HG02678 (cell line): ENCODE results near the gene RAB26.
"Not testable (repeated sequence)": the region's sequence is repeated elsewhere in the genome, so short reads cannot be mapped to it uniquely, and the experiment has no call there.

Experiments used
- ATAC-seq: cut with Tn5 transposase; IDR thresholded peaks from one replicate; pipeline ENCODE4 v1.9.1; 2021; ENCODE audit warnings: mild to moderate bottlenecking, moderate library complexity; ENCODE audit not compliant: unreplicated experiment

Gene RAB26

DNA sequence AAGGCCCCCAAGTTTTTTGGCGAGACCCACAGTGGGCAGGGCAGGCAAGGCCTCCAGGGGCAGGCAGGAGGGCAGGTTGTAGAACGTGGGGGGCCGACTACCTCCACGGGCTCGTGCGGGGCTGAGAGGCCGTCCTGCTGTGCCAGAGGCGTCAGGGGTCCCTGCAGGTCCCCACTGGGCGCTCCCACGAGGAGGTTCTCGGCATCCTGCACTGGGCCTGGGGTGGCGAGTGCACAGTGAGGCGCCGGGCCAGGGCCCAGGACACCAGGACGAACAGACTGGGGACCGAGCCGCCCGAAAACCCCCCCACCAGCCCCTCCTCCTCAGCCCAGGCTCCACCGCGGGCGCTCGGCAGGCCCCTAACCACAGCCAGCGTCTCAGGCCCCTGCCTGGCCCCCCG is 32.0 kb upstream of the RAB26 start:
- not testable (repeated sequence) for ATAC-seq

DNA sequence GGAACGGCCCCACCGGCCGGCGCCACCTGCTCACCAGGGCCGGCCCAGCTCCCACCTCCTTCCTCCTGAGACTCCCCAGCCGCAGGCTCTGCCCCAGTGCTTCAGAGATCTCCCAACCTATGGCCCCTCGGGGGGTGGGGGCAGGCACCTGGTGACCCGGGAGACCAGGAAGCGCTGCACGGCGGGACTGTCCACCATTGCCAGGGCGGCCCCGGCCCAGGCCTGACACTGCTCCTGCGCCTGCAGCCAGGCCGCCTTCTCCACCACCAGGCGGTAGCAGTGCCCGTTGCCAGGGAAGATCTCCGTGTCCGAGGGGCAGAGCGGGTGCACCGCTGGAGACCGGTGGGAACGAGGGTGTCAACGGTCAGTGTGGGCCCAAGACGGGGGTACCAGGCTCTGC is 31.1 kb upstream of the RAB26 start:
- ATAC-seq = not testable (repeated sequence)

DNA sequence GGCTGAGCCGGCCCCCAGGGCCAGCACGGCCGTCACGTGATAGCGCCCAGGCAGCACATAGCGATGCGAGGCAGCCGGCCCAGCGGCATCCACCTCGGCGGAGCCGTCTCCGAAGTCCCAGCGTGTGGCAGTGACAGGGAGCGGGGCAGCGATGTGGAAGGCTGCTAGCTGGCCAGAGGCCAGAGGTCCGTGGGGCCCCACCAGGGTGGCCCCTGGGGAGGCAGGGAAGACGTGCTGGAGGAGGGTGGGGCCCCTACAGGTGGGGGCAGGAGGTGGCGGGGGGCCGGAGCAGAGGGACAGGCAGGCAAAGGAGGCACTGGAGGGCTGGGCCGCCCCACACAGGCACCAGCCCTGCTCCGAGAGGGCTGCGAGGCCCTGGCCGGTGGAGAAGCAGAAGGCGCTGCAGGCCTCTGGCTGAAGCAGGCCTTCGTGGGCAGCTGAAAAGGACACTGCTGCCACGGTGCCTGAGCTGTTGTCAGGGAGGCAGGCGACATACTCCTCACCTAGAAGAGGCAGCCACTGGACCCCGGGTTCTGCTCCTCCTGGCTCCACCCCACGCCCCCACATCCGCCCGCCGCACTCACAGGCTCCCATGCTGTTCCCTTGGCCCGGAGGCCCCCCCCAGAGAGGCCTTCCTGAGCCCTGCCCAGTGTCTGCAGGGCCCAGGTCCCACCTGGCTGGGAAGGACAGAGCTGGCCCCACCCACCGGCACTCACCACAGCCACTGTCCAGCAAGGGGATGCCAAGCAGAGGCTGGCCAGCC is 30.3 kb upstream of the RAB26 start:
- ATAC-seq = not testable (repeated sequence)

DNA sequence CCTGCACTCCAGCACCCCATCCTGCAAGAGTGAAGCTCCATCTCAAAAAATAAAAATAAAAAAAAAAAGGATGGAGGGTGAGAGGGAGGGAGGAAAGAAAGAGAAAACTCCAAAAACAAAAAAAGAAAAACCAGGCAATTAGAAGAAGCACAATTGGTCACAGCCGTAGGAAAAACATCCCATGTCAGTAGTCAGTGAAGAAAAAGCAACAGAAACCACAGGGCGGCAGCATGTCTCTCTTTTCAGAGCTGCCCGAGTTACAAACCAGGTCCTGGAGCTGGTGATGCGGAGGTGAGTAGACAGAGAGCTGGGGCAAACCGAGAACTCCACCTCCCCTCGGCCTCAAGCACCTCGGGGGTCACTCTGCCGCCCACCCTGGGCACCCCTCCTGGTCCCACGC is 27.1 kb upstream of the RAB26 start:
- ATAC-seq = not testable (repeated sequence)

DNA sequence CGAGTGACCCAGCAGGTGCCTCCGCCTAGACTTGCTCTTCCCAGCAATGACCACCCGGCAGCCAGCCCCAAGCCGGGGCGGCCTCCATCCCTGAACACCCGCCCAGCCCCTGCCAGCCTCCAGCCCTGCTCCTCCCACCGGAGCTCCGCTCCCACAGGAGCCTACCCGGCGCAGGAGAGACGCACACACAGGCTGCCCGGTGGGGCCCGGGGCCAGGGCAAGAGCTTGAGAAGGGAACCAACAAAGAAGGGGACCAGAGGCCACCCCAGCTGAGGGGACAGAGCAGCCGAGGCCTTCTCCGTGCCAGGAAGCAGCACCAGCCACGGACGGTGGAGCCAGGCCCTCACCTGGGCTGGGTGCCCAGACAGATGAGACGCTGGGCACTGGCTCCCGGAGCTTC is 26.6 kb upstream of the RAB26 start:
- no peak for ATAC-seq

DNA sequence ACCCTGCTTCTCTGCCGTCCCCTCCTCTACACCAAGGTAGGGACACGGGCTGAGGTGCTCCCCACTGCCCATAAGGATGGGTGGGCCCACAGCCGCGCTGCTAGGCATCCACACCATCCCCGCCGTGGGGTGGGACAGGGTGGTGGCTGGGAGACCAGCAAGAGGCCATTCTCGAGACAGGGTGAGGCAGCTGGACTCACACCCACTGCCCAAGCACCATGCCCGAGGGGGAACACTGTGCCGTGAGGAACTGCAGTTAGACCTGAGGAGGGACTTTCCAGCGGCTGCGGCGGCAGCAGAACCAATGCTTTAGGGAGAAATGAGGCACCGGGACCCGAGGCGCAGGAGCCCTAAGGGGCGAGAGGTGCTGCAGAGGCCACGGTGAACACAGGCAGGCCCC is 26.0 kb upstream of the RAB26 start:
- ATAC-seq = no peak

DNA sequence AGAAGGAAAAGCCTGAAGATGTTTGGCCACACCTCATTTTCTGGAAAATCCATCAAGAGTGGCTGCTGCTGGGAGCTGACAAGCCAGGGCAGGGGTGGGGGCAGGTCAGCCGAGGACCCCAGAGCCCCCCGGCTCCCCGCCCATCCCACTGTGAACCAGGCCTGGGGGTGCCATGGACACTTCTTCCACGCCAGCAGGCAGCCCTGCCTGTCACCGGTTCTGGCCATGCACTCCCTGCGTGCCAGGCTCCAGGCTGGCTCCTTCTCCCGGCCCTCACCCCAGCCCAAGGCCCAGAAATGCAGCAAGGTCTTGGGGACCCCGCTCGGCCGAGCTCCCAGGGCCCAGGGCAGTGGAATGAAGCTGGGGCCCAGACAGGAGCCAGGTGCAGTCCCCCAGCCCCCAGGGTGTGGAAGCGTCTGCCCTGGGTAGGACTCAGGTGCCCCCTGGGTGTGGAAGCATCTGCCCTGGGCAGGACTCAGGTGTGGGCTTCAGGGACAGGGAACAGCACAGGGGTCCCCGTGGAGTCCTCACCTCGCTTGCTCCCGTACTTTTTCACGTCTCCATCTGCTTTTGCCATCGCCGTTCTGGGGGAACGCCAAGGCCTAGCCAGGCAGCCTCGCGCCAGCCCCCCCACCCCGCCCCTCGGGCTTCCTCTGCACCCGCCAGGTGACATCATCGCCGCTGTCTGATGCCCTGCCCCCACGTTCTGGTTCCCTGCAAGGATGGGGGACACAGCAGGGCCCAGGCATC is 25.3 kb upstream of the RAB26 start:
- not testable (repeated sequence) for ATAC-seq

DNA sequence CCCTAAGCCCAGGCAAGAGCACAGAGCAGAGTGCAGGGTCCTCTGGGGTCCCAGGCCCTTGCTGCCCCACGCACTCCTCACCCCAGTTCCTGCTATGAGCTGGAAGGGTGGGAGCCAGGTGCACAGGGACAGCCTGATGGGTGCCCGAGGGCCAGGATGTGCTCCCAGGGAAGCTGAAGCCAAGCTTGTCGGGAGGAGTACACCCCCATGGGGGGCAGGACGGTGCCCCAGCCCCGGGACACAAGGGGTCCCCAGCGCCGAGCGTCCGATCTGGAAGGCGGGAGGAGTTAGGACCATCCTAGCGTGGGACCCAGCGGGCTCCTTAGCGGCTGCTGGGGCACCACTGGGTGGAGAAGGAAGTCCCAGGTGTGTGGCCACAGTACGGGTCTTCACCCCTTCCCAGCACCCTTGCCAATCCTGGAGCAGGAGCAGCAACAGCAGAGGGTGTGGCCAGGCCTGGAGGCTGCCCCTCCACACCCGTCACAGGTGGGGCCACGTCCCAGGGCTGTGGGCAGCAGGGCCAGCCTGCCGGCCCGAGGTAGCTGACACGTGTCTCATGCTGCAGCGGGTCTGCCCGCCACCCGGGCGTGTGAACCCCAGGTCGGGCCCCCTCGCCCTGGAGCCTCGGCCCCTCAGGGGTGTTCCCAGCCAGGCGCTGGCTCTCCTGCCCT is 24.6 kb upstream of the RAB26 start:
- not testable (repeated sequence) for ATAC-seq

DNA sequence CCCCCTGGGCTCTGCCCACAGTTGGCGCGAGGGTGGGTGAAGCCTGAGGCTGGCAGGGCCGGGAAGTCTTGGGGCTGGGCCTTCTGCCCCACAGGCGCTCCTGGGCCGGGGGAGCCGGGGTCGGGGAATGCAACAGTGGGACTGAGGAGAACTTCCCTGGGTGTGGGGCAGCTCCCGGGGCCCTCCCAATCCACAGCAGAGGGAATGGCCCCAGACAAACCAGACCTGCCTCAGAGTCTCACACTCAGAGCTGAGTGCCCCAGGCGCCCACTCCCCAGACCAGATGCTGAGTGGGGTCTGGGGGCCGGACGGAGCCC is 24.1 kb upstream of the RAB26 start:
- not testable (repeated sequence) for ATAC-seq

DNA sequence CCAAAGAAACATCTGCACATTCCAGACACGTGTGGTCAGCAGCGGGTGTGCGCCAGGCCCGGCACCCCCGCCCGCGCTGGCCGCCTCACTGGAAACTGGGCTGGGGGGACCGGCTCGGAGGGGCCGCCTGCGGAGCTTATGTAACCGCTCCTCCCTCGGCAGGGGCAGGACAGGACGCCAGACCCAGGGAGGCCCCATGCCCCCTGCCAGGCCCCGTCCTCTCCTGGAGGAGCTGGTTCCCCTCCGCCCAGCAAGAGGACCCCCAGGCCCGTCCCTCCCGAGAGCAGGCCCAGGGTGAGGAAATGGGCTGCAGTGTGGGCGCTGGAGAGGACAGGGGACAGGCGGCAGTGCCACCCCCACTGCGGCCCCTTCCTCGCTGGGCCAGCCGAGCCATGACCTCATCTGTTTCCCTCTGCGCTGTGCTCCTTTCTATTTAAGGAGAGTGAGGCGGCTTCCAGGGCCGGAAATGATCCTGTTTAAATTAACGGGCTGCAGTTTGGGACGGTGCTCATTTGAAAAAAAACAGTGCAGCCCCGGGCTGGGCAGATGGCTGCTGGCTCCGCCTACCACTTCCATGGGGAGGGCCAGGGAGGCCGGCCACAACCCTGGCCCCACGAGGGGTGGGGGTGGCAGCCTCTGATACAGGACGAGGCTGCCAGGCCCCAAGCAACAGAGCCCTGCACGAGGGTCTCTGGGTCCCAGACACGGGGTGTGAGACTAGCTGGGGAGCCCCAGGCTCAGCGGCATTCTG is 23.6 kb upstream of the RAB26 start:
- ATAC-seq = not testable (repeated sequence)

DNA sequence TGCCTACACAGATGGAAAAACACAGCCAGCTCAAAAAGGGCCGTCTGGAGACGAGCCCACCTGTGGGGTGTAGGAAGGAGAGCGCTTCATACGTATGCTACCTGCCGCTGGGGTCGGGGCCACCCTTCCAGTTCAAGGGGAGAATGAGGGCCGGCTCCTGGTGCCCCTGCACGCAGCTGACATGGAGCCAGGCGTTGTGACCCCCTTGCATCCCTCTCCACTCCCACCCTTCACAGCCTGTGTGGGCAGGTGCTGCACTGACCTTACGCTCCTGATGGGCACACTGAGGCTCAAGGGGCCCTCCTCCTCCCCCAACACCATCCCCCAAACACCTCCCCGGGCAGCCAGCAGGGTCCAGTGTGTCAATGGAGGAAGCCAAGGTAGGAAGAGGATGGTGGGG is 22.8 kb upstream of the RAB26 start:
- not testable (repeated sequence) for ATAC-seq

DNA sequence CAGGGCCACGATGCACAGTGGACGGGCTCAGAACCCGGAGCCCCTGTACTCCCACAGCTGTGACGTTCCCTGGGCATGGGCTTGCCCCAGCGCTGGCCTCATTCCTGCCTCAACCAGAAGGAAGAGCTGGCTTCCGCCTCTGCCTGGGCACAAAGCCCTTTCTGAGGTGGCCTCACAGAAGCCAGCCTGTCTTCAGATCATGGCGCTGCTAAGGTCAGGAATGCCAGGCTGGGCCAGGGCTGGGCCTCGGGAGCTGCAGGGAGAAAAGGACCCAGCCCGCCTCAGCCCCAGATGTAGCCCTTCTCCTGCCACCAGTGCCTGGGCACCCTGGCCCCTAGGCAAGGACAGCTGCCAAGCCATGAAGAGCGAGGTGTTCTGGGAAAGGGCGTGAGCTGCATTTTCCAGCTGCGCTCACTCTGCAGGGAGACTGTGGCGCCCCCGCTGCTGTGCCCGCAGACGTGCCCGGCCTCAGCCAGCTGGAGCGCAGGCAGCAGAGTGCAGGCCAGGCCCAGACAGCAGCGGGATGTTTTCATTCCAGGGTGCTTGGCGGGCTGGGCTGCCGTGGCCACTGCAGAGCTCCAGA is 22.2 kb upstream of the RAB26 start:
- not testable (repeated sequence) for ATAC-seq

DNA sequence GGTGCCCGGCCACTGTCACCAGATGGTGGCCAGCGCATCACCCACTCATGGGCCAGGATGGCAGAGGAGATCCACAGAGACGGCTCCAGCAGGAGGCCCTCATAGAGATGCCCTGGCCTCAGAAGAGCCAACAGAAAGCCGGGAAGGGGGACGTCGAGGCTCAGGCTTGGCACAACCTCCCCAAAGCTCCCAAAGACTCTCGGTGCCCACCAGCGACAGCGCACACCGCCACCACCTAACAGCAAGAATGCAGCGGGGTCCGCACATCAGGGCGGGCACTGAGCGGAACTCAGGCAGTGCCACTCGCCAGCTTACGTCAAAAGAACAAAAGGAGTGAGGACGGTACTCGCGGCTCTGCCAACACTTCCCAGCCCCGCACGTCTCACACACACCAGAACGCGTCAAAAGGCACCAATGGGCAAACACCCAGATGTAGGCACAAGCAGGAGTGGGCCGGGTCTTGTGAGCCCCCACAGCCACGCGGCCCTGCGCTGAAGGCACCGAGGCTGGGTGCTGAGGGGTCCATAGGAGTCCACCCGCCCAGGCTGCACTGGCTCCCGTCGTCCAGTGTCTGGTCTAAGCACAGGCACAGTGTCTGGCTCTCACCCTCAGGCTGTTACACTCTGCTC is 21.4 kb upstream of the RAB26 start:
- ATAC-seq = not testable (repeated sequence)

DNA sequence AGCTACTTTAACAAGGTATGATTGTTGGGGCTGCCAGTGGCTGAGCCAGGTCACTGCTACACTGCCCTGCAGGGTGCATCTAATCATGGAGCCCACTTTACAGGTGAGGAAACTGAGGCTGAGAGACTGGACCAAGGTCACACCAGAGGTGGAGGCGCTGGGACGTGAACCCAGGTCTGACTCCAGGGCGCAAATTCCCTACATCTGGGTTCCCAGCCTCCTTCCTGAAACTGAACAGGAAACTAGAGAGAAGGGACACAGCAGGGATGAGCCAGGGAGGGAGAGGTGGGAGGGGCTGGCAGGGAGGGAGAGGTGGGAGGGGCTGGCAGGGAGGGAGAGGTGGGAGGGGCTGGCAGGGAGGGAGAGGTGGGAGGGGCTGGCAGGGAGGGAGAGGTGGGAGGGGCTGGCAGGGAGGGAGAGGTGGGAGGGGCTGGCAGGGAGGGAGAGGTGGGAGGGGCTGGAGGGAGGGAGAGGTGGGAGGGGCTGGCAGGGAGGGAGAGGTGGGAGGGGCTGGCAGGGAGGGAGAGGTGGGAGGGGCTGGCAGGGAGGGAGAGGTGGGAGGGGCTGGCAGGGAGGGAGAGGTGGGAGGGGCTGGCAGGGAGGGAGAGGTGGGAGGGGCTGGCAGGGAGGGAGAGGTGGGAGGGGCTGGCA is 20.7 kb upstream of the RAB26 start:
- ATAC-seq = not testable (repeated sequence)

DNA sequence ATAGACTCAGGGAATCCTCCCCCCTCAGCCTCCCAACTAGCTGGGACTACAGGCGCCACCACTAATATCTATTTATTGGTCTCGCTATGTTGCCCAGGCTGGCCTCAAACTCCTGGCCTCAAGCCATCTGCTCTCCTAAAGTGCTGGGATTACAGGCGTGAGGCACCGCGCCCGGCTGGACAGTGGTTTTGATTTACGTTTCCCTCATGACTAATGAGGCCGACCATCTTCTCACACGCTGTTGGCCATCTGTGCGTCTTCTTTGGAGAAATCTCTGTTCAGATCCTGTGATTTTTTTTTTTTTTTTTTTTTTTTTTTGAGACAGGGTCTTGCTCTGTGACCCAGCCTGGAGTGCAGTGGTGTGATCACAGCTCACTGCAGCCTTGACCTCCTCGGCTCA is 19.2 kb upstream of the RAB26 start:
- not testable (repeated sequence) for ATAC-seq

DNA sequence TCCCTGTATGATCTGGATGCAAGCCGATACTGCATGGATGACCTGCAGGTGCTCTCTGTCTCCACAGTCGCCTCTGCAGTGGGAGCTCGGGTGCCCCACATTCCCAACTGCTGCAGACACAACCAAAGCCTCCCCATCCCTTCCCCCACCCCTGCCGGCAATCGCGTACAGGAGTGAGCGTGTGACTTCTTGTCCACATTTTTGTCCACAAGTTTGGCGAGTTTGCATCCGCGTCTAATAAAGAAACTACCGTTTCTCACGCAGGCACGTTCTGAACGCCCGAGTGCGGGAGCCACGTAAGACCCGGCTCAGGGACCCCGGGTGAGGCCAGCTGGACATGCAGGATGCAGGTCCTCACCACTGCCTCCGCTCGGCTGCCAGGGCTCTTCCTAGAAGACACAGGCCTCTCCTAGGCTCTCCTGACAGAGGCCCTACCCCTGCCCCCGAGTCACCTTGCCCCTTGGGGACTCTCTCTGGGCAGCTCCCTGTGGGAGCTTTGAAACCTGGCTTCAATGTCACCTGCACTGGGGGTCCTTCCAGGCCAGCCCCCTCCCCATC is 18.5 kb upstream of the RAB26 start:
- ATAC-seq = not testable (repeated sequence)

DNA sequence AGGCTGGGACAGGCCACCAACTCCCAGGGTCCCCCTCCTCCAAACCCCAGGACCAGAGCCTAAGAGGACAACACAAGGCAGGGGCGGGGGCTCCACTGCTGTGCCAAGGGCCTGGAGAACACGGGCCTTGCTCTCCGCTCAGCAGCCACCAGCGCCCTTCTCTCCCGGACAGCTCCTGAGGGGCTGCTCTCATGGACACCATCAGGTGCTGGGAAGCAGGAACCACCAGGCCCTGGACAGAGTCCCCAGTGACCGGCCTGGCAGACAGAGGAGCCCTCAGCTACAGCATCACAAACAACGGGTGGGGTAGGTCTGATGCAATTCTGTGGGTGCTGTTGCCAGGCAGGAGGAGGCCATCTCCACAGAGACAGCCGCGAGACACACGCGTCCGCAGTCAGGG is 14.6 kb upstream of the RAB26 start:
- ATAC-seq = not testable (repeated sequence)

DNA sequence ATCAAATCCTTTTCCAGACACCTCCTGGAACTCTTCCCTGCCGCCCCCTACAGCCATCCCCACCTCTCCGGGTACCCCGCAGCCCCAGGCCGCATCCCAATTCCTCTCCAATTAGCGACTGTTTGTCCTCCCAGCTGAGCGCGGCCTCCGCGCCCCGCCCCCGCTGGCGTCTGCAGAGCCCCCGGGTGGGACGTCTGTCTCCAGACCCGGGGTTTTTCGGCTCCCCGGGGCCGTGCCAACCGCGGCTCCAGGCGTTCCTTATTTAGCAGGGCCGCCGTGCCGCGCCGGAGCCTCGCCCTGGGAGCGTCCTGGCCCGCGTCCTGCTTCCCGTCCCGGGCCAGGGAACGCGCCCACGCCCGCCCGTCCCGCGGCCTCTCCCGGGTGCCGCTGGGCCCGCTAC is 13.4 kb upstream of the RAB26 start:
- ATAC-seq = not testable (repeated sequence)

DNA sequence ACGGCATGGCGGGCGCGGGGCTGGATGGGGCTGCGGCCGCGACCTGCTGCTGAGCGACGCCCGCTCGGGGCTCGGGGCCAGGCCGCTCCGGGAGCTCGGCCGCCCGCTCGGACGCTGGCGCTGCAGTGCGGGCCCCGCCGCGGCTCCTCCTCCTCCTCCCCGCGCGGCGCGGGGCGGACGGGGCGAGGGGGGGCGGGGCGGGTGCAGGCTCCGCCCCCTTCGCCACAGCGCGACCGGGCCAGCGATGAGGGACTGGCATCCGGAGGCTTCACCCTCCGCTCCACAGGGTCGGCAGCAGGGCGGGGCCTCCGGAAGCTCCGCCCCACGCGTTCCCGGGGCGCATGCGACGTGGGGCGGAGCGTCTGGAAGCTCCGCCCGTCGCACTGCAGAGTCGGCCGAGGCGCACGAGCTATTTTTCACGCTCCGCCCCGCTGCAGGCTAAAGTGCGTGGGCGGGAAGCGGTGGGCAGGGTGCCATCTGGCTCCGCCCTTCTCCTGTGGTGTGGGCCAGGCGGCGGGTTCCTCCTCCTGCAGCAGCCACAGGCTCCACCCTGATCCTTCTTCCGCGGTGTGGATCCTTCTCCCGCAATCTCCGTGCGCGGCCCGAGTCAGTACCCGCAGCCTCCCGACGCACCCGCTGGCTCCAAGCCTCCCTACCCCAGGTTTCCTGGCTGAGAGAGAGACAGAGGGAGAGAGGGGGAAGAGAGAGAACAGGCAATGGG is 12.5 kb upstream of the RAB26 start, which contains the start of gene PKD1:
Gene PKD1 (minus strand): TSS at position 129 of the 721 bp plus-strand sequence. CDS start 209 bp downstream, outside the sequence.
- peak; percentile 50 for ATAC-seq
